ENCODE data around the gene IGFLR1.
A peak's percentile ranks its signal among the peaks of the same experiment; 100 is the strongest.

GRCh38 chr19:35703343-35703742, 38.9 kb downstream of the IGFLR1 start:
- TF ChIP-seq ZBTB49 (CRISPR knock-in tag; IDR thresholded peaks at IDR 0.05; ENCODE audit: borderline replicate concordance), result no peak
- no peak for TF ChIP-seq GATAD2B (IDR thresholded peaks at IDR 0.05; ENCODE audit: borderline replicate concordance)
- TF ChIP-seq ZNF41 (CRISPR knock-in tag; conservative IDR thresholded peaks at IDR 0.05), result no peak
- TF ChIP-seq TAF1 (IDR thresholded peaks at IDR 0.05; ENCODE audit: control insufficient read depth, extremely low read depth, insufficient read depth, low read length, severe bottlenecking), result no peak
- TF ChIP-seq FOXP1 (CRISPR knock-in tag; IDR thresholded peaks at IDR 0.05), result no peak
- no peak for TF ChIP-seq FOXJ3 (CRISPR knock-in tag; IDR thresholded peaks at IDR 0.05)
- TF ChIP-seq RAD51 (IDR thresholded peaks at IDR 0.05; ENCODE audit: borderline replicate concordance, low read depth), result no peak
- TF ChIP-seq NFYB (IDR thresholded peaks at IDR 0.05; ENCODE audit: extremely low read depth, insufficient read length), result peak; percentile 22
